IPS DF 4.7 (cell line): ENCODE results near the gene ARMC12.

Experiments
- DNase-seq: peaks from one replicate; pipeline ENCODE4 v3.0.0-alpha.2; 2013; ENCODE audit warnings: low spot score; ENCODE audit errors: extremely low read depth

The ARMC12 gene

GRCh38 chr6:35735452-35735851, 1.4 kb upstream of the ARMC12 start:
- DNase-seq = no peak

DNA sequence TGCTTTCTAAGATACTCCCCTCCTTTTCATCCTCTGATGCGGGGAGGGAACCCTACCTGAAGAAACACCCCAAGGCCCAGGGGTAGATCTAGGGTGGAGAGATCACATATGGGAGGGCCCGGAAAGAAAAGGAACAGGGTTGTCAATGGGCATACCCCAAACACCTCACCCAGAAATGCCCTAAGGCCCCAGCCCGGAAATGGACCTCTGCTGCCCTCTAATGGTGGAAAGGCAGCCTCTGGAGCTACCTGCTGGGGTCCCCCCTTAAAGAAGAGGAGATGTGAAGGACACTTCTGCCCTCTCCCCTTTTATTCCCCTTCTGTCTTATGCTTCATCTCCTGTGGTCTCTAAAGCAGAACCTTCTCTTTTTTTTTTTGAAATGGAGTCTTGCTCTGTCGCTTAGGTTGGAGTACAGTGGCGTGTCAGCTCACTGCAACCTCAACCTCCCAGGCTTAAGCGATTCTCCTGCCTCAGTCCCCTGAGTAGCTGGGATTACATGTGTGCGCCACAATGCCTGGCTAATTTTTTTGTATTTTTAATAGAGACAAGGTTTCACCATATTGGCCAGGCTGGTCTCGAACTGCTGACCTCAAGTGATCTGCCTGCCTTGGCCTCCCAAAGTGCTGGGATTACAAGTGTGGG, 458 bp upstream of the ARMC12 start:
- DNase-seq = no peak

- no peak for DNase-seq
Observed at GRCh38 chr6:35737413-35738211, 780 bp downstream of the ARMC12 start.

- no peak for DNase-seq
Observed at GRCh38 chr6:35739645-35740524, 3.1 kb downstream of the ARMC12 start.

GRCh38 chr6:35742842-35743241, 6.0 kb downstream of the ARMC12 start:
- DNase-seq = no peak

DNA sequence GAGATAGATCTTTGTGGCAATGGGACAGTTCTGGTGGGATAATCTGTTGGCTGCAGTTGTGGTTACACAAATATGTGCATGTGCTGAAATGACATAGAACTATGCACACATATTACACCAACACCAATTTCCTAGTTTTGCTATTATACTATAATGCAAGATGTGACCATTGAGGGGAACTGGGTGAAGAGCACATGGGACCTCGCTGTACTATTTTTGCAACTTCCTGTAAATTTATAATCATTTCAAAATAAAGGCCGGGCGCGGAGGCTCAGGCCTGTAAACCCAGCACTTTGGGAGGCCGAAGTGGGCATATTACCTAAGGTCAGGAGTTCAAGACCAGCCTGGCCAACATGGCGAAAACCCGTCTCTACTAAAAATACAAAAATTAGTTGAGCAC, 8.7 kb downstream of the ARMC12 start:
- DNase-seq = no peak

DNA sequence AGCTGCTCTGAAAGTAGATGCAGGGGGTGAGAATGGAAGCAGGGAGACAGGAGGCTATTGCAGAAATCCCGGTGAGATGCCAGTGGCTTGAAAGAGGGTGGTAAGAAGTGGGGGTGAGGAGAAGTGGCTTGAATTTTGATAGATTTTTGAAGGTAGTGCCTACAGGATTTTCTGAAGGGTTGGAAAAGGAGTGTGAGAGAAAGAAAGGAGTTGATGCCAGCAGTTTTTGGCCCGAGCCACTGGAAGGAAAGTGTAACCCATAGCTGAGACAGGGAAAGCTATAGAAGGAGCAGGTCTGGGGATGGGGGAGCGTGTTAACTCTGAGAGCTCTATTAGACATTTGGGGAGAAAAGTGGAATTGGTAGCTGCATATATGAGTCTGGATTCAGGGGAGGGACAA, 9.7 kb downstream of the ARMC12 start:
- no peak for DNase-seq

DNA sequence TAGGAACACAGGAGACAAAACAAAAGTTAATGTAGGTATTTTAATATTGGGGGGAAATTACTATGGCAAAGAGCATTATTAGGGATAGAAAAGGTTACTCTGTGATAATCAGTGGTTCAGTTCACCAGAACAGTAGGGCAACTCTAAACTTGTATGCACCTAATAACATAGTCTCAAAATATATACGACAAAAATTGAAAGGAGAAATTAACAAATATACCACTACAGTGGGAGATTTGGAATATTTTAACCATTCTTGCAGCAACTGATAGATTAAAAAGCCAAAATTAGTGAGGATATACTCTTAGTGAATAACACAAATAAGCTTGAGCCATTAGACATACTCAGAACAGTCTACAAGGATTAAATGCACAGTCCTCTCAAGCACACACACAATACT, 11.0 kb downstream of the ARMC12 start:
- DNase-seq = no peak

GRCh38 chr6:35750557-35750956, 13.7 kb downstream of the ARMC12 start:
- DNase-seq = no peak

DNA sequence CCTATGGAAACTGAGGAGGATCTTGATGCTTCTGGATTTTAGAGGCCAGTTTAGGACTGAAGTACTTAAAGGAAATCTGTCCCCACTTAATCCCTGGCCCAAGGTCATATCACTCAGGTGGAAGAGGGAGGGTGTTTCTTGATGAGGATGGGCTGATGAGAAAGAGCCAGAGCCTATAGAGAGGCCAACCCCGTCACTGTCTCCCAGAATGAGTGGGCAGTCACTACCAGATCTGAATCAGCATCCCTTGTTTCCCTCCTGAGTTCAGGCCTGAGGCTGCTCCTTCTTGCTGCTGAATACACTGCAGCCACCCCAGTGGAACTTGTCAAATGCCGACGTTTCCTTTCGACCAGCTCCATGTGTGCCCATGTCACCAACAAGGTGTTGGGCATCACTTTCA, 14.8 kb downstream of the ARMC12 start:
- no peak for DNase-seq

DNA sequence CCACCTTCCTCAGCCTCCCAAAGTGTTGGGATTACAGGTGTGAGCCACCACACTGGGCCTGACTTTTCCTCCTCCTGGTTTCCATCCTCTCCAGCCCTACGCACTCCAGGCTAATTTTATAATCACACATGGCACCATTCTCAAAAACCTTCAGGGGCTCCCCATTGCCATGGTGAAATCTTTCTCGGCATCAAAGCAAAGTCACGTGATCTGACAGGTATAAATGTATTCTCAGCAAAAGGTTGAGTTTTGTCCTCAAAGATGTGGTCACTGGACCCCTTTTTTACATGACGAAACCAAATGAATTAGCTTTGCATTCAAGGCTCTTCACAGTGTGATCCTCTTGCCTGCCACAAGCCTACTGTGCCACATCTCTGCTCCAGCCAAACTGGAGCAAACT, 15.5 kb downstream of the ARMC12 start:
- DNase-seq = no peak

GRCh38 chr6:35754452-35755277, 17.8 kb downstream of the ARMC12 start:
- DNase-seq = no peak

GRCh38 chr6:35755278-35755924, 18.6 kb downstream of the ARMC12 start:
- DNase-seq = no peak

DNA sequence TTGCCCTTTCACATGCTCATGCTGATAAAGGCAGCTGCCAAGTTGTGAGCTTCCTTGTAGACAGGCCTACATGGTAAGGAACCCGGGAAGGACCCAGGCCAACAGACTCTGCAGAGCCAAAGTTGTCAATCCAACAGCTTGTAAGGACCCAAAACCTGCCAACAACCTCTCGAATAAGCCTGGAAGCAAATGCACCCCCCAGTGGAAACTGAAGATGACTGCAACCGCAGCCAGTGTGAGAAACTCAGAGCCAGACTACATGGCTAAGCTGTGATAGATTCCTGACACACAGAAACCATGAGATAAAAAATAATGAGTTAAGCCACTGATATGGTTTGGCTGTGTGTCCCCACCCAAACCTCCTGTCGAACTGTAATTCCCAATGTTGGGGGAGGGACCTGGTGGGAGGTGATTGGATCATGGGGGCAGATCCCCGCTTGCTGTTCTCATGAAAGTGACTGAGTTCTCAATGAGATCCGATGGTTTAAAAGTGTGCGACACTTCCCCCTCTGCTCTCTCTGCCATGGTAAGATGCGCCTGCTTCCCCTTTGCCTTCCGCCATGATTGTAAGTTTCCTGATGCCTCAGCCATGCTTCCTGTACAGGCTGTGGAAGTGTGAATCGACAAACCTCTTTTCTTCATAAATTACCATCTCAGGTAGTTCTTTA, 20.8 kb downstream of the ARMC12 start:
- DNase-seq = no peak

GRCh38 chr6:35759426-35759825, 22.6 kb downstream of the ARMC12 start:
- DNase-seq = no peak

DNA sequence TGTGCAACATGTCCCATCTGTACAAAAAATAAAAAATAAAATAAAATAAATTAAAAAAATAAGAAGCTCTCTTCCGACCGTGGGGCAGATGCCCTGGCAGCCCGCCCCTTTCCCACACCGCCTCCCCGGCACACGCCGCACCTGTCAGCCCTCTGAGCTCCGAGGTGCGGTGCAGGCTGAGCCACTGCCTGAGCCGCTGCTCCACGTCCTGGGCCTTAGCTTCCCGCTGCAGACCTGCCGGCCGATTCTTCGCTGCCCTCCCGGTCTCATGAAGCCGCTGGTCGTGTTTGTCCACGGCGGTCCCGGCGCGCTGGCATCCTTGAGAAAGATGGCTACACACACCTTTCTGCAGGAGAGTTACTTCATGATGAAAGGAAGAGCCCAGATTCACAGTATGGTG, 28.9 kb downstream of the ARMC12 start:
- no peak for DNase-seq

- DNase-seq = no peak
Observed at GRCh38 chr6:35769211-35769610, 32.4 kb downstream of the ARMC12 start.

DNA sequence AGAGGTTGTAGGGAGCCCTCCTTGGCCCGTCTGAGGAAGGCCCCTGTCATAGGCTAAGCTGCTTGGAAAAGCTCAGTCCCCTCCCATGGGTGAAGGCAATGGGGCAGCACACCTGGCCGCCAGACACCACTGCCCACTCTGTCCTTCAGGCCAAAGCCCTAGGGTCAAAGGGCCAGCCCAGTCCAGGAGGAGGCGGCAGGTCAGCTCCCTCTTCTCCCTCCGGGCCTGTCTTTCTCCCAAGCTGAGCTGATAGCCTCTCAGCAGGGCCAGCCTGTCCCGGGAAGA, 34.5 kb downstream of the ARMC12 start:
- no peak for DNase-seq

GRCh38 chr6:35774116-35774794, 37.4 kb downstream of the ARMC12 start:
- DNase-seq = no peak

GRCh38 chr6:35775031-35775430, 38.2 kb downstream of the ARMC12 start:
- DNase-seq = no peak
